ENCODE results near the gene RGPD8. TPM values are rescaled to one million over a fixed set of nuclear protein-coding genes. Genes with fewer than 3 reads are reported as not detected.
"Not testable (repeated sequence)": the region's sequence is repeated elsewhere in the genome, so short reads cannot be mapped to it uniquely, and the experiment has no call there.

Gene RGPD8
- total and polyA plus RNA-seq, 2 of the 8 experiments (the other 6 are each of a cell fraction or from before 2014, with no cell fraction given), result 0.51 to 8.2 TPM

DNA sequence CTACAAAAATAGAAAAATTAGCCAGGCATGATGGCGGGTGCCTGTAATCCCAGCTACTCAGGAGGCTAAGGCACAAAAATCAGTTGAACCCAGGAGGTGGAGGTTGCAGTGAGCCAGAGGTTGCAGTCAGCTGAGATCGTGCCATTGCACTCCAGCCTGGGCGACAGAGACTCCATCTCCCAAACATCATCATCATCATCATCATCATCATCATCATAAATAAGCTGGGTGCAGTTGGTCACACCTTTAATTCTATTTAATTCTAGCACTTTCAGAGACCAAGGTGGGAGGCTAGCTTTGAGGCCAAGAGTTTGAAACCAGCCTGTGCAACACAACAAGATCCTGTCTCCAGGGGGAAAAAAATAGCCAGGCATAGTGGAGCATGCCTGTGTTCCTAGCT, 8.9 kb downstream of the RGPD8 start:
- H2BK5ac ChIP-seq (ENCODE audit: low read depth, low read length); H3K18ac ChIP-seq (ENCODE audit: extremely low read depth, low read length); H3K79me1 ChIP-seq (ENCODE audit: low read depth, low read length); H3K4me3 ChIP-seq (ENCODE audit: extremely low read depth in 1 of 4, insufficient read depth in 2 of 4, low read depth in 3 of 4, low read length in 4 of 4); DNase-seq (ENCODE audit: low read depth in 1 of 2, low spot score in 2 of 2); H3K27me3 ChIP-seq (replicated peaks in 1 of 4; ENCODE audit: control insufficient read depth in 3 of 4, extremely low read depth in 1 of 4, insufficient read depth in 3 of 4, low read length in 3 of 4); H3K14ac ChIP-seq (ENCODE audit: insufficient read length); H3K9me3 ChIP-seq (ENCODE audit: insufficient read depth in 2 of 2, low read depth in 1 of 2, low read length in 1 of 2); H3K9ac ChIP-seq (replicated peaks in 1 of 4; ENCODE audit: extremely low read depth in 1 of 4, low read depth in 3 of 4, low read length in 3 of 4); H2BK15ac ChIP-seq (ENCODE audit: low read length); CTCF ChIA-PET (ENCODE audit: partially characterized antibody); H3K79me2 ChIP-seq (ENCODE audit: control insufficient read depth in 1 of 2, insufficient read depth in 2 of 2, low read length in 2 of 2); H3K23me2 ChIP-seq (ENCODE audit: low read depth, low read length); H4K5ac ChIP-seq (ENCODE audit: insufficient read length, low read depth, low read length); H3K23ac ChIP-seq (ENCODE audit: insufficient read length); H2AK5ac ChIP-seq (ENCODE audit: low read depth, low read length); H2AFZ ChIP-seq (ENCODE audit: low read length); H3K36me3 ChIP-seq (ENCODE audit: control insufficient read depth in 2 of 4, insufficient read depth in 4 of 4, low read length in 3 of 4); H2BK12ac ChIP-seq (ENCODE audit: low read depth, low read length); H3K4me2 ChIP-seq (ENCODE audit: insufficient read depth in 1 of 2, low read depth in 2 of 2, low read length in 2 of 2); H2BK20ac ChIP-seq (ENCODE audit: low read length); H4K20me1 ChIP-seq (replicated peaks in 1 of 2; ENCODE audit: control insufficient read depth in 1 of 2, insufficient read depth in 2 of 2, low read length in 2 of 2); H3K4ac ChIP-seq (replicated peaks; ENCODE audit: insufficient read length, low read depth, low read length); FAIRE-seq; H3K4me1 ChIP-seq (replicated peaks in 1 of 4; ENCODE audit: control insufficient read depth in 3 of 4, insufficient read depth in 4 of 4, low read length in 3 of 4); H4K91ac ChIP-seq (replicated peaks; ENCODE audit: insufficient read length, low read length); H4K8ac ChIP-seq (ENCODE audit: extremely low read depth, insufficient read depth, low read length); H3K27ac ChIP-seq (ENCODE audit: low read depth, low read length); H3K56ac ChIP-seq (replicated peaks; ENCODE audit: insufficient read length, low read depth, low read length); POLR2A ChIA-PET (ENCODE audit: partially characterized antibody); H2BK120ac ChIP-seq (replicated peaks; ENCODE audit: low read depth, low read length): not testable (repeated sequence)
- WGBS, 2 experiments (ENCODE audit: extremely low coverage in 1 of 2, insufficient coverage in 1 of 2, insufficient read length in 1 of 2, insufficient replicate concordance in 2 of 2, low coverage in 1 of 2, low lambda C conversion rate in 2 of 2, missing lambda C conversion rate in 1 of 2), result 100% methylated on average over 2 of the region's 3 CpGs; no CpG with 5 or more reads in 1 of the 2 experiments

DNA sequence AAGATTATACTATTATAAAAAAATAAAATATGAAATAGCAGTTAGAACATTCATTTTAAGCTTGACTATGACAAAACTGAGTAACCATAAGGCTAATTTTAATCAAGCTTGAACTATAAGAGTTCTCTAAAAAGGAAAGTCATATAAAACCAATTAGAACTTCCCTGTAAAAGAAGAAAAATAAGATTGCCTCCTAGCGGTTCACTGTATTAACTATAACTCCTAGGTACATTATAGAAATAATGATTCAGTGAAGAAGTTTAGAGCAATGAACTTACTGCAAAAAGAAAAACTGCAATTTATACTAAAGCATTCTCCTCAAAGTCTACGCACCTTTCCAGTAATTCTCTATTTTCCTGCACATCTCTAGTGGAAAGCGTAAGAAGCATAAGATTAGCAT, 16.6 kb downstream of the RGPD8 start:
- H3K9ac ChIP-seq (replicated peaks in 1 of 4; ENCODE audit: extremely low read depth in 1 of 4, low read depth in 3 of 4, low read length in 3 of 4); DNase-seq (ENCODE audit: low read depth in 1 of 2, low spot score in 2 of 2); H2BK12ac ChIP-seq (ENCODE audit: low read depth, low read length); H3K18ac ChIP-seq (ENCODE audit: extremely low read depth, low read length); H3K27ac ChIP-seq (ENCODE audit: low read depth, low read length); FAIRE-seq; H3K4me3 ChIP-seq (ENCODE audit: extremely low read depth in 1 of 4, insufficient read depth in 2 of 4, low read depth in 3 of 4, low read length in 4 of 4); H2AFZ ChIP-seq (ENCODE audit: low read length); H2BK15ac ChIP-seq (ENCODE audit: low read length); H2BK120ac ChIP-seq (replicated peaks; ENCODE audit: low read depth, low read length); CTCF ChIA-PET (ENCODE audit: partially characterized antibody); H3K4me2 ChIP-seq (ENCODE audit: insufficient read depth in 1 of 2, low read depth in 2 of 2, low read length in 2 of 2); H3K9me3 ChIP-seq (ENCODE audit: insufficient read depth in 2 of 2, low read depth in 1 of 2, low read length in 1 of 2); H2AK5ac ChIP-seq (ENCODE audit: low read depth, low read length); H4K91ac ChIP-seq (replicated peaks; ENCODE audit: insufficient read length, low read length); H3K23ac ChIP-seq (ENCODE audit: insufficient read length); H3K56ac ChIP-seq (replicated peaks; ENCODE audit: insufficient read length, low read depth, low read length); H4K5ac ChIP-seq (ENCODE audit: insufficient read length, low read depth, low read length); H4K8ac ChIP-seq (ENCODE audit: extremely low read depth, insufficient read depth, low read length); H4K20me1 ChIP-seq (replicated peaks in 1 of 2; ENCODE audit: control insufficient read depth in 1 of 2, insufficient read depth in 2 of 2, low read length in 2 of 2); H3K79me1 ChIP-seq (ENCODE audit: low read depth, low read length); H3K23me2 ChIP-seq (ENCODE audit: low read depth, low read length); H3K79me2 ChIP-seq (ENCODE audit: control insufficient read depth in 1 of 2, insufficient read depth in 2 of 2, low read length in 2 of 2); H3K4ac ChIP-seq (replicated peaks; ENCODE audit: insufficient read length, low read depth, low read length); H2BK20ac ChIP-seq (ENCODE audit: low read length); H3K14ac ChIP-seq (ENCODE audit: insufficient read length); H3K36me3 ChIP-seq (ENCODE audit: control insufficient read depth in 2 of 4, insufficient read depth in 4 of 4, low read length in 3 of 4); H3K27me3 ChIP-seq (replicated peaks in 1 of 4; ENCODE audit: control insufficient read depth in 3 of 4, extremely low read depth in 1 of 4, insufficient read depth in 3 of 4, low read length in 3 of 4); H3K4me1 ChIP-seq (replicated peaks in 1 of 4; ENCODE audit: control insufficient read depth in 3 of 4, insufficient read depth in 4 of 4, low read length in 3 of 4); POLR2A ChIA-PET (ENCODE audit: partially characterized antibody); H2BK5ac ChIP-seq (ENCODE audit: low read depth, low read length): not testable (repeated sequence)
- WGBS, 2 experiments (ENCODE audit: extremely low coverage in 1 of 2, insufficient coverage in 1 of 2, insufficient read length in 1 of 2, insufficient replicate concordance in 2 of 2, low coverage in 1 of 2, low lambda C conversion rate in 2 of 2, missing lambda C conversion rate in 1 of 2), result 74% methylated on average over 3 of the region's 3 CpGs; no CpG with 5 or more reads in 1 of the 2 experiments

Data from H1 (cell line).